Fibroblast of skin of left biceps (primary cell): ENCODE data around the gene RFTN1.

Experiments used
- DNase-seq, 2 experiments: peaks; one replicate each; pipeline ENCODE4 v3.0.0-alpha.2; 2013; ENCODE audit warnings: low read depth in 2 of 2

RFTN1 gene

DNA sequence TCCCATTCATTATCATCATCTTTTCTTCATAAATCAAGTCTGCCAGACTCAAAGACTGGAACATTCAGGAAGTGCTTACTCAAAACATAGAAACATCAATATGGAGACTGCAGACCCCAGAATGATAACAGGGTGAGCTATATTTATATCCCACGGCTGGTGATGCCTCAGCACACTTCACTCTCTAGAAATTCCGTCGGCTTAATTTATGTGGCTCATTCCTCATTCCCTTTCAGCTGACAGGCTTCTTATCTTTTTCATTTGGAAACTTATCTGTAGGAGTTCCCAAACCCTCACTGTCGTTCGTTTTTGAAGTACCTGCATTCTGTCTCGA lies 45.5 kb downstream of the RFTN1 start:
- no peak for DNase-seq

DNA sequence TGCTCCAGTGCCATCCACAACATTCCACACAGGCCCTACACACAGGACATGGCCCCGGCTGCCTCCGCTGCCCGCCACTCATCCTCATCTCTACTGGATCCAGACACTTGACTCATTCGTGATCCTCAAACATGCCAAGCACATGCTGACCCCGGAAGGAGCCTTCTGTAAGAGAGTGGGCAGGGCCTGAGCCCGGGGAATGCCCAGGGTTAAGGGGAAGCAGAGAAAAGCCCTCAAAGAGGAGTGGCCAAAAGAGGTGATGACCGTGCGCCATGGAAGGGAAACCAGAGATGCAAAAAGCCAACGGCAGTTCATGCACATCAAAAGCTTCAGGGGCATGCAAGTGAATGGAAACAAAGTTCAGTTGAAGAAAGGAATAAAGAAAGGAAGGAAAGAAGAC lies 46.1 kb downstream of the RFTN1 start:
- DNase-seq, result no peak

DNA sequence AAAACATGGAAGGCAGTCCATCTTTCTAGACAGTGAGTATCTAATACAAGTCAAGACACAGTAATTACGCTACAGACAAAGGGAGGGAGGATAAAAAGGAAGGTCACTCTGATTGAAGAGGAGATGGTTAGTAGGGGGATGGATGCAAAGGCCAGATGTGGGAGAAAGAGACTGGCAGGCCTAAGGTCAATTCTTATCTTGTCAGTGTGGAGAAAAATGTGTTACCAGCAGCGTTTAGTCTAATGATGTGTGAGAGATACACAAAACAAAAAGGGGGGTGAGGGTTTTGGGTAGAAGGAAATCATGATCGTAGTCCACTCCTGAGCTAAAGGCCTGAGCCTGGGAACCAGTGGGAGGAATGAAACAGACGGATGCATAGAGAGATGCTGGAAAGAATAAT lies 46.7 kb downstream of the RFTN1 start:
- no peak for DNase-seq

DNA sequence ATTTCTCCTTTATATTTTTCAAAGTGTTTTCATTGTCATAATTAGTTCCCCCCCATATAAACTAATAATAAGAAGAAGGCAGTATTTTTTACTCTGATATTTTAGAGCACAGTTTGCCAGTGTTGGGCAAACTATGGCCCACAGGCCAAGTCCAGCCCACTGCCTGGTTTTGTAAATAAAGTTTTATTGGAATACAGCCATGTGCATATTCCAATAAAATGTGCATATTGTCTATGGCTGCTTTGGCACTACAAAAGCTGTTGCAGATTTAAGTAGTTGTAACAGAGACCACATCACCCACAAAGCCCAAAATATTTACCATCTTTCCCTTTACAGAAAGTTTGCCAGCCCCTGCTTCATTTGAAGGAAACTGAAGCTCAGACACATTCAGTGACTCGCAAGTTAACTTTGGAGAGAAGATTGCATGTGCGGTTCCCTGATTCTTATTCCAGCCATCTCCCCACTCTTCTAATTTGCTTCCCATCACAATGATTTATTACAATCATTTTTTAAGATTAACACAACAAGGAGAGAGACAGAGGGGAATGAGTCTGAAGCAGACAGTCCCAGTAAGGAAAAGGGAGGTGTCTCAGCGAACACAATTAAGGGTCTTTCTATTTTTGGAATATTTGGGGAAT lies 48.9 kb downstream of the RFTN1 start:
- peak; percentile 33 to 34 for DNase-seq

DNA sequence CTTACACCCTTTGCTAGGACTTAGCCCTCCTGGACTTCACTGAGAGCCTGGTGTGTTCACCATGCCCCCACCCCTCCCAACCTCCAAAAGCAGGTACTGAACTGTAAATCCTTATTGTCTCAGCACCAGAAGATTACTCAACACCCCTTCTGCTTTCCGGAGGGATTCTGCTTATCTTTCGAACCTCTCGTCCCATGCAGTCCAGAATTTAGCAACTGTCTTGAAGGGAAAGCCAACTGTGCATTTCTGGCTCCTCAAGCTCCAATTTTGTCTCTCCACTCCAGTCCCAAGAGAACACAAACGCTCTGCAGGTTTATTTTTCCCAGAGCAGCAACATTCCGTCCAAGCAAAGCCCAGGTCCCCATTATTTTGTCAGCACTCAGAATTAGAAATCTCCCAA lies 49.6 kb downstream of the RFTN1 start:
- DNase-seq, result no peak

DNA sequence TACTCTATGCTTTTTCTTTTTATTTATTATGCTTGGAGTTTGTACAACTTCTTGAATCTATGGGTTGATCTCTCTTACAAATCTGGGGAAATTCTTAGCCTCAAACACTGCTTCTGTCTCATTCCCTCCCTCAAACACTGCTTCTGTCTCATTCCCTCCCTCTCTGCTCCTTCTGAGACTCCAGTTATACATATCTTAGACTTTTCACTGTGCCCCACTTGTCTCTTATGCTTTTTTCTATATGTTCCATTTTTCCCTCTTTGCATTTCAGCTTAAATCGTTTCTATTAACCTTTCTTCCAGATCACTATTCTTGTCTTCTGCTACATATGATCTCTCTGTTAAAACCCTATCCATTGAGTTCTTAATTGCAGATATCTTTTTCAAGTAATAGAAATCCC lies 50.4 kb downstream of the RFTN1 start:
- no peak for DNase-seq

DNA sequence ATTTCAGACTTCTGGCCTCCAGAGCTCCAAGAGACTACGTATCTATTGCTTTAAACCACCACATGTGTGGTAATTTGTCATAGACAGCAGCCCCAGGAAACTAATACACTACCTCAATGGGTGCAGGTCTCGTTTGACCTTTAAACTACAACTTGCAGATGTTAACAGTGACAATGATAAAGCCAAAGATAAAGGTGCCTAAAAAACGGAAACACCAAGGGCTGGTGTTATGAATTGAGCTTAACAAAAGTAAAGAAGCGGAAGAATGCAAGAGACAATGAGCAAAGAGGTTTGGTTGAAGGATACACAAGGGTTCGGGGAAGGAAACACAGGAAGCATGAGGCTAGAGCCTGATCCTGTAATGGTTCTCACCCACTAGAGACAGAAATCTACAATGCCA lies 50.8 kb downstream of the RFTN1 start:
- no peak for DNase-seq

DNA sequence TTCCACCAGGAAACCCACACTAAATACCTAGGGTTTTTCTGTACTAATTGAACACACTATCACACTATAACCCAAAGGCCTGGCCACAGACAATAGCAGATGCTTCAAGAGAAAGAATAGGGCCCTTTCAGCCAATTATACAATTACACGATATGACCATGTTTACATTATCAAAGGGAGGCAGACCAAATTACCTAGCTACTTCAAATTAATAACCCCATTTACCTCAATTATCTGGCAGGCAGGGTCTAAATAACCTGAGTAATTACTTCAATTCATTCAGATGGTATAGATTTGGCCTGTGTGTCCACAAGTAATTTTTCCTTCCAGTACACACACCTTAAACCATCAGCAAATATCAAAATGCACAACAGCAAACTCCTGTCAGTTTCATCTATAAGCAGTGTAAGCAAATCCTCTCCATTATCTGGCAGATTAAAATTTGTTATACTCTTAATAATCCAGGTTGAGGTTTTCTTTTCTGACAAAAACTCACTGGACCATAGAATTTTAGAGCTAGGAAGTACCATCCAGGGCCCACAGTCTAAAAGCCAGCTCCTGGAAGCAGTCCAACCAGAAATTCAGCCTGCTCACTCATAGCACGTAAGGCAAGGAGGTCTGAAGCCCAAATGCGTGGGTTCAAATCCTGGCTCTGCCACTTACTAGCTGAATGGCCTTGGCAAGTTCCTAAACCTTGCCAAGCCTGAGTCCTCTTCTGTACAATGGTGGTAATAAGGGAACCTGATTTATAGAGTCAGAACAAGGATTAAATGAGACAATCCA lies 51.8 kb downstream of the RFTN1 start:
- DNase-seq, result no peak

DNA sequence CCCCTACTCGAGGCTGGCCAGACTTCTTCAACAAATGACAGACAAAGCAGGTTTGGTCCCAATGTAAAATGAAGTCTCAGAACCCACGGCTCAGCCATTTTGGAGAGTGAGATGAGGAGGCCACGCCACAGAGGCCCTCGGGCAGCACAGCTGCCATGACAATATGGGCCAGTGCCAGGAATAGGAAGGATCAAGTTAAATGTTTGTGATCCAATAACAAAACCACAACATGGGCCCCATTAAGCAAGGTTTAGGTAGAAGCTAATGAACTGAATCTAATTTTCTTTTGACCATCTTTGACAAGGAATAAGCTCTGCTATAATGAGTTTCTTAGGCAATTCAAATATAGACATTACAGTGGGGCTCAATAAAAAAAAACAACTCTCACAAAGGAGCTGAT lies 52.6 kb downstream of the RFTN1 start:
- DNase-seq, result no peak

DNA sequence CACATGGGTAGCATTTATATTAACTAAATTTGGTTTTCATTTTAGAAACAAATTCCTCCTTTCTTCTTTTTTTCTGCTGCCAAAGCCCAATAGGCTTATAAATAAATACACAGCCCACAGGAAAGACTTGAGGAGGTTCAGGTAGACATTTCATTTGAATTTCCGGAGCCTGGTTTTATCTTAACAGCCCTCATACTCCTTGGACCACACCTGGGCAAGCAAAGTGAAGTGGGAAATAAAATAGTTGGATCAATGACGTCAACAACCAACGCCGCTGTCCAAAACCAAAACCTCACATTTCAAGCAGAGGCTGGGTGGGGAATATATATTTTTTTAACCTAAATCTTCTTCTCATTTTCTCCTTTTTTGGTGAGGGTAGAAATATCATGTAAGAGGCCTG lies 53.2 kb downstream of the RFTN1 start:
- no peak for DNase-seq

DNA sequence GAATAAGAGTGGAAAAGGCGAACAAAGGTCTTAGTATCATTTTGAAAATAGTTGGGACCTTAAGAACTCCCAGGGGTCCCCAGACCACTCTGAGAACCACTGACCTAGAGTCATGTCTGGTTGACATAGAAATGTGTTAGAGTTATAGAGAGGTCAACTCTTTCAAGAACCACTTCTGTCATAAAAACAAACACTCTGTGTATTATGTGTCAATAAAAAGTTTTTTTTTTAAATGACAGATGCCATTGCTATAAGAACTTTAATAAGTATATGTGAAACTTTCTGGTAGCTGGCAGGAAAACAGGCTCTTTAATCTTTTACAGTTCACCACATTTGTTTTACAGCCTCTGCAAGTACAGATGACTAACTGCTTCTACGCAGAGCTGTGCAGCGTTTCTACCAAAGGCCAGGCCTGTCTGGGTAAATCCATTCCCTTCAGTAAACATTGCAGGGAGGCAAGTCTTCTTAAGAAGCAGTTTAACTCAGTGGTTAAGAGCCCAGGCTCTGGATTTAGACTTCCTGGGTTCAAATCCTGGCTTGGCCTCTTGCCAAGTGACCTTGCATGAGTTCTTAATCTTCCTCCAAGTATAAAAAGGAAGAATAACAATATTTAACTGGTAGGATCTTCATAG lies 56.6 kb downstream of the RFTN1 start:
- peak; percentile 28 to 43 for DNase-seq

DNA sequence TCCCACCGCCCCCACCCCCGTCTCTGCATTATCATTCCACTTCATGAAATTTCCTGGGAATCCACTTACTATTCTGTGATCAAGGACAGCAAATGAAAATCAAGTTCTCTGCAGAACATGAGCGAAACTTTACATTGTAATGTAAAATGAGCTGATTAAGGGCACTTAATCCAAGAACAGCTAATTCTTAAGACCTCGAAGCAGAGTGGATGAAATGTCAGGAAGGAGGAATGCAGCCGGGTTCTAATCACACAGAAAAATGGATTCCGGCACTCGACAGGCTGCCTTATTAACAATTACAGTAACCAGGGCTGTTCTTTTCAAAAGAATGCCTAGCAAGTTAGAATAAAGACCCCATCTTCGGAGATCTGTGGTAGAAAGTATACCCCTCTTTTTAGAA lies 57.5 kb downstream of the RFTN1 start:
- DNase-seq, result no peak

DNA sequence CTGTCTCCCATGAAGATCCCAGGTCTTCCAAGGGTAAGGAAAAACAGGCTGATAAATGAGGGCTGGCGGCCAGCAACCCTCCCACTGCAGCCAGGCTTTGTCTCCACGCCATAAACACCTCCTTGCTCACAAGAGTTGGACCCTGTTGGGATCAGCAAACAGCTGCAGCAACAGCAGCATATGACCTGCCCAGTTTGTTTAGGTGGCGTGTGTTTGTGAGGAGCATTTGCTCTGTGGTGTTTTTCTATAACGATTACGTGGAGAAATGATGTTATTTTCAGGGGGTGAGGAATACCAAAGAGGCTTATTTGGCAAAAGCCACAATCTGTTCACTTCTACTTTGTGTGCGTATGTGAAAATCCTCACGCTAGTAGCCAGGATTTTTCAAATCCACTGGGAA lies 58.5 kb downstream of the RFTN1 start:
- peak in 1 of 2 experiments; percentile 8 for DNase-seq

DNA sequence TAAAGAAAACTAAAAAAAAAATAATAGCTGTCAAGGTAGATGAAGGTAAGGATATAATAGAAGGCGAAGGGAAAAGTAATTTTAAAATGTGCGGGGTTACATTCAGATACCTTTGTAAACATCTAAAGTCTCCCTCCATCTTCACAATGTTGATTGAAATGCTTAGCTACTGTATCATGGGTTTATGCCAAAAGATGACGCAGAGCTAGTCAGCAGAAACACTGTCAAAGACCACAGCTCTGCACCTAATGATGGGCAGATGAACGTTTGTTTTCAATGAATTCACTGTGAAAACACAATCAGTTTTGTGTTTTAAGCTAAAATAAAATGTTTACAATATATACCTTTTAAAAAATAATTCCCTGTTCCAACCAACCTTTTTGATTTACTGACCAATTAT lies 61.2 kb downstream of the RFTN1 start:
- DNase-seq, result peak; percentile 32 to 35

DNA sequence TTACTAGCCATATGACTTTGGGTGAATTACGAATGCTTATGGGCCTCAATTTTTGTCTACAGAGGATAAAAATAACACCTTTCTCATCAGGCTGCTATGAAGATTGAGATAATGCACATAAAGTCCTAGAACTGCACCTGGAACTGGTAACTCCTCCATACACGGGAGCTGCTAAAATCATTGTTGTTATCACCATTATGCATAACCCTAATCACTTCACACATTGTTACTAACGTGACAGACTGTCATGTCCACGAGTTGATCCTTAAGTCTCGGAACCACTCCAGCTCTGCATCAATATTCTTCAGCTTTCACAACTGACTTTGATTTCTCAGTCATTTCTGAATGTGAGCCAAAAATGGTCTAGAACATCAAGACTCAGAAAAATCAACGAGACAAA lies 64.1 kb downstream of the RFTN1 start:
- no peak for DNase-seq

DNA sequence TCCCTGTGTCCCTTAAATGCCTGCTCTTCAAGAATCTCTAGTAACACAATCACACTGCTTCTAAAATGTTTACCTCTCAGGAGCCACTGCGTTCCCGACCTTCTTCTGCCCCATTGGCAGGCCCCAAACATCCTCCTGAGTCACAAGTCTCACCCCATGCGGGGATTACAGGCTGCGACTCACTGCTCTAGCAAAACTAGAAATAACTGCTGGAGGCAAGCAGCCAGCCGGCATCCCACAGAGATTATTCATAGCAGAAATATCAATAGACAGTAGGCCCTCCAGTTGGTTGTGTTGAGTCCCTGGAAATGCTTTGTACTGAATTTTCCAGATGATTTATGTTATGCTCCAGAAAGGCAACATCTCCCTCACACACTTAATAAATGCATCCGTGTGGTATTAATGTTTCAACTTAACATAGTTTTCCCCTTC lies 64.8 kb downstream of the RFTN1 start:
- peak; percentile 98 for DNase-seq

DNA sequence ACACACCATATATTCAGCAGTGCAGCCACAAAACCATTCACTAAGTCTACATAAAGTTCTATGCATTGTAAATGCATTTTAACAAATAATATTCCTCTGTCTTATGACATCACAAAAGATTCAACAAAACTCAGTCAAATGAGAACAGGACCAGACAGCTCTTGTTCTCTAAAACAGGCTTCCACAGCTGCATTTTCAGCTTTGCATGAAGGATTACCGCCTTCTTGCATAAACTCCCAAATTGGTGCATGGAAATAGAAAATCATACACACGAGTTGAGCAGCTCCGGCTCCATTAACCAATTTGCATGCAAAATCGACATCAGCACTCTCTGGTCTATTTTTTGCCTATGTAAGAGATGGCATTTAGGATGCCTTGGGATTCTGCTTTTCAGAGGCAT lies 66.4 kb downstream of the RFTN1 start:
- DNase-seq, result no peak

DNA sequence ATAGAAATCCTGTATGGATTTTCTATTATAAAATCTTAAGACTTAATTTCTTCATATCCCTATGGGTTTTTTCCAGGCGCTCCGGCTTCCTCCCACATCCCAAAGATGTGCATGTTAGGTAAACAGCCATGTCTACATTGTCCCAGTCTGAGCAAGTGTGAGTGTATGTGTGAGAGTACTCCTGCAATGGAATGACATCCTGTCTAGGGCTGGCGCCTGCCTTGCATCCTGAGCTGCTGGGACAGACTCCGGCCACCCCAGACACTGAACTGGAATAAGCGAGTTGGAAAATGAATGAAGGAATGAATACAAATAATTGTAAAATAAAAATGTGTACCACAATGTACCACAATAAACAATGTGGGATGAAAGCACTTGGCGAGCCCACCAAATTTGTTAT lies 69.2 kb downstream of the RFTN1 start:
- no peak for DNase-seq

DNA sequence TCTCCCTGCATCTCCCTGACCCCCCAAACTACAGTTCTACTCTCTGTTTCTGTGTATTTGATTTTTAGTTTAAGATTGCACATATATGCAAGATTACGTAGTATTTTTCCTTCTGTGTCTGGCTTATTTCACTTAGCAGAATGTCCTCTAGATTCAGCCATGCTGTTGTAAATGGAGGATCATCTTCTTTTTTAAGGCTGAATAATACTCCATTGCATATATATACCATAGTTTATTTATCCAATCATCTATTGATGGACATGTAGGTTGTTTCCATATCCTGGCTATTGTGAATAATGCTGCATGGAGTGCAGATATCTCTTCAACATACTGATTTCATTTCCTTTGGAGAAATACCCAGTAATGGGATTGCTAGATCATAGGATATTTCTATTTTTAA lies 70.8 kb downstream of the RFTN1 start:
- no peak for DNase-seq

DNA sequence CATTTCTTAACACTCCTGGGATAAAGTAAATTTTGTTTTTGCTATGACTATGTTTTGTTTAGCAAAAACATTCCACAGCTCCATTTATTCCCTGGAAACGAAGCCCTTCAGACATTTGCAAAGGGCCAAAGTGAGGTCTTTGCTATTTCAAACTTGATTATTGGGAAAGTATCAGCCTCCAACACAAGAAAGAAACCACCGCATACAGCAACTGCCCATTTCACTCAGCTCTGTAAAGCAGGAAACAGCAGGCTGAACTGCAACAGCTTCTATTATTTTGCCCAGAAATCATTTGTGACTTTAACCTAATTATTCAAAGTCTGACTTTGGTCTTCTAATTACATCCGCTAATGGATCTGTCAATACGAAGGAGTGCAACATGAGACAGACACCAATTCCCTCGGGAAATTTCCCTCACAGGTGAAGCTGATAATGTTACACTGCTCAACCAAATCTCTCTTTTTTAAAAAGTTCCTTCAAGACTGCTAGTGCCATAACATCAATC lies 72.1 kb downstream of the RFTN1 start:
- peak; percentile 19 to 23 for DNase-seq

DNA sequence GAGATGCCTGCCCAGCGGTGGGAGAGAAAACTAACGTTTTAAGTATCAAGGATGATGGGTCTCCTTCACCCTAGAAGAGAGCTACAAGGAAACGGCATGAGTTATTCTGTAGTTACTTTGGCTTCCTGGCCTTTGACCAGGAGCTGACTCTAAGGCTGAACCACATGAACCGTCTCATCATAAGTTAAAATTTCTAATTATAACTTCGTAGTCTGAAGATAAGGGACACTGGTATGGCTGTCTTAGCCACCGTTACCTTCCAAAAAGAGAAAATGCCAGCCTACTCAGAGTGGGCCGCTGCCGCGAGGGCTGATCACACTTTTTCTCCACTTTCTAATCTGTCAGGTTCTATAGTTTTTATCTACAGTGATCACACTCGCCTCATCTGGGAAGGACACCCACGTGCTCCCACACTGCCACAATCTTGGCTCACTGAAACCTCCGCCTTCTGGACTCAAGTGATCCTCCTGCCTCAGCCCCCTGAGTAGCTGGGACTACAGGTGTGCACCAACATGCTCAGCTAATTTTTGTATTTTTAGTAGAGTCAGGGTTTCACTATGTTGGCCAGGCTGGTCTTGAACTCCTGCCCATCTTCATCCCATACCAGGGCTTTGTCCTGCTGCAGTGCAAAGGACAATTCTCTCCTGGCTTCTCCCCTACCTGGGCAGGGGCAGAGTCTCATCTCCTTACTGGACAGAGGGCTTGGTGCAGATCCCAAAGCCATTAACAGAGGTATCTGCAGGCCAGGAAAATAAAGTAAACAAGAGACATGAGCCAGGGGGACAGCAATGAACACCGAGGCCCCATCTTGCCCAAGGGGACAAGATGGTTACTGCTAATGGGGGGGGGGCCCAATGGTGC lies 73.4 kb downstream of the RFTN1 start:
- no peak for DNase-seq
